Measurements from ENCODE around the gene KRT78.
"Not testable (repeated sequence)": the region's sequence is repeated elsewhere in the genome, so short reads cannot be mapped to it uniquely, and the experiment has no call there.

The KRT78 gene

DNA sequence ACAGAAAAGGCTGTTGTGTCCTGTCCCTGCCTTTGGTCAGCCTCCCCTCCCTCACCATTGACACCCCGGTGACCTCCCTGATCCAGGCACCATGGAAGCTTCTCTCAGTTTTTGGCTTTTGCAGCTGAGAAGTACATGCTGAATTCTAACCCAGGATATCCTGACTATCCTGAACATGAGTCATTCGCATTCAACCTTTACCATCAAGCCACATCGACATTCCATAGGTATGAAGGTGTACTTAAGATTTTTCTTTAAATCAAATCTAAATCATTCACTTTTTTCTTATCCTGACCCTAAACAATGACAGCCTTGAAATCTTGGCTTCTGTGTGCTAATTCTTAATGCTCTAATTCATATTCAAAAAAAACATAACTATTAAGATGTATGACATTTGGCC lies 8.7 kb upstream of the KRT78 start:
- TF ChIP-seq MYC (IDR thresholded peaks at IDR 0.05; ENCODE audit: low read depth, low read length) (no peak), POLR2A (IDR thresholded peaks at IDR 0.05; ENCODE audit: extremely low read depth, insufficient read length) (no peak)
- TF ChIP-seq, protein P1, sequence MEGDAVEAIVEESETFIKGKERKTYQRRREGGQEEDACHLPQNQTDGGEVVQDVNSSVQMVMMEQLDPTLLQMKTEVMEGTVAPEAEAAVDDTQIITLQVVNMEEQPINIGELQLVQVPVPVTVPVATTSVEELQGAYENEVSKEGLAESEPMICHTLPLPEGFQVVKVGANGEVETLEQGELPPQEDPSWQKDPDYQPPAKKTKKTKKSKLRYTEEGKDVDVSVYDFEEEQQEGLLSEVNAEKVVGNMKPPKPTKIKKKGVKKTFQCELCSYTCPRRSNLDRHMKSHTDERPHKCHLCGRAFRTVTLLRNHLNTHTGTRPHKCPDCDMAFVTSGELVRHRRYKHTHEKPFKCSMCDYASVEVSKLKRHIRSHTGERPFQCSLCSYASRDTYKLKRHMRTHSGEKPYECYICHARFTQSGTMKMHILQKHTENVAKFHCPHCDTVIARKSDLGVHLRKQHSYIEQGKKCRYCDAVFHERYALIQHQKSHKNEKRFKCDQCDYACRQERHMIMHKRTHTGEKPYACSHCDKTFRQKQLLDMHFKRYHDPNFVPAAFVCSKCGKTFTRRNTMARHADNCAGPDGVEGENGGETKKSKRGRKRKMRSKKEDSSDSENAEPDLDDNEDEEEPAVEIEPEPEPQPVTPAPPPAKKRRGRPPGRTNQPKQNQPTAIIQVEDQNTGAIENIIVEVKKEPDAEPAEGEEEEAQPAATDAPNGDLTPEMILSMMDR (IDR thresholded peaks at IDR 0.05; ENCODE audit: low read depth, low read length), result no peak
- TF ChIP-seq, protein P2, sequence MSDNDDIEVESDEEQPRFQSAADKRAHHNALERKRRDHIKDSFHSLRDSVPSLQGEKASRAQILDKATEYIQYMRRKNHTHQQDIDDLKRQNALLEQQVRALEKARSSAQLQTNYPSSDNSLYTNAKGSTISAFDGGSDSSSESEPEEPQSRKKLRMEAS (IDR thresholded peaks at IDR 0.05; ENCODE audit: low read depth, low read length), result no peak
- DNase-seq (ENCODE audit: low read depth), result no peak
- H3K4me3 ChIP-seq (ENCODE audit: low read depth, low read length), result no peak overlapping the region

DNA sequence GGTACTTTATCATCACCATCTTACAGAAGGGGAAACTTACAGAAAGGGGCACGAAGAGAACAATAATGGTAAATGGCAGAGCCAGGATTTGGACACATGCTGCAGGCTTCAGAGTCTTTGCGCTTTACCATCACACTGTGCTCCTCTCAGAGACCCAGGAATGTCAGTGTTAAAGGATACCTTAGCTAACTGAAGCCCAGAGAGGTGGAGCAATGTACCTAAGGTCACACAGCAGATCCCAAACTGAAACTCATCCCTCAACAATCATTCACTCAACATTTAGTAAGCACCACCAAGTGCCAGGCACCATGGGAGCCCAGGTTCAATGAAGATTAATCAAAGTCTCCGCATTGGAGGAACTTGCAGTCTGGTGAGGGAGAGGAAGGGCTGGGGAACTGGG lies 8.0 kb upstream of the KRT78 start:
- no peak for TF ChIP-seq POLR2A (IDR thresholded peaks at IDR 0.05; ENCODE audit: extremely low read depth, insufficient read length)
- TF ChIP-seq, protein P2 (IDR thresholded peaks at IDR 0.05; ENCODE audit: low read depth, low read length), result no peak
- TF ChIP-seq, protein P1 (IDR thresholded peaks at IDR 0.05; ENCODE audit: low read depth, low read length), result no peak
- TF ChIP-seq MYC (IDR thresholded peaks at IDR 0.05; ENCODE audit: low read depth, low read length), result no peak
- DNase-seq (ENCODE audit: low read depth), result no peak
- H3K4me3 ChIP-seq (ENCODE audit: low read depth, low read length), result no peak overlapping the region

DNA sequence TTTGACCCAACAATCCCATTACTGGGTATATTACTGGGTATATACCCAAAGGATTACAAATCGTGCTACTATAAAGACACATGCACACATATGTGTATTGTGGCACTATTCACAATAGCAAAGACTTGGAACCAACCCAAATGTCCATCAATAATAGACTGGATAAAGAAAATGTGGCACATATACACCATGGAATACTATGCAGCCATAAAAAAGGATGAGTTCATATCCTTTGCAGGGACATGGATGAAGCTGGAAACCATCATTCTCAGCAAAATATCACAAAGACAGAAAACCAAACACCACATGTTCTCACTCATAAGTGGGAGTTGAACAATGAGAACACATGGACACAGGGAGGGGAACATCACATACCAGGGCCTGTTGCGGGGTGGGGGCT lies 7.3 kb upstream of the KRT78 start:
- not testable (repeated sequence) for H3K4me3 ChIP-seq (ENCODE audit: low read depth, low read length); DNase-seq (ENCODE audit: low read depth)

DNA sequence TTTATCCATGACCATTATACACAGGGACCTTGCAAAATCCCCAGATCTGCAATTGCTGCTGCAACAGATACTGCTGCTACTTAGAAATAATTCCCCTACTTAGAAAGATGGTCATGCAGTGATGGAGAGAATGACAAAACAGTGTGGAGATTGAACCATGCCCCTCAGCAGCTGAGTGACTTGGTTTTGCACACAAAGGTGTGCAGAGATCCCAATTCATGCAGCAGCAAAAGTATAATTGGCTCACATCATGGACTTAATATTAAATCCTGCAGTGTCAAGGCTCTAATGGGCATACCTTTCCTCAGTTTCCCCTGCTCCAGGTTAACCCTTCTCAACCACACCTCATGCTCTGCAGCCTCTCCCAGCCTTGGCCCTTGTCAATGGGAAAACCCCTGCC lies 3.0 kb upstream of the KRT78 start:
- TF ChIP-seq, protein P2 (IDR thresholded peaks at IDR 0.05; ENCODE audit: low read depth, low read length), result no peak
- TF ChIP-seq, protein P1 (IDR thresholded peaks at IDR 0.05; ENCODE audit: low read depth, low read length), result no peak
- TF ChIP-seq MYC (IDR thresholded peaks at IDR 0.05; ENCODE audit: low read depth, low read length), result no peak
- no peak for TF ChIP-seq POLR2A (IDR thresholded peaks at IDR 0.05; ENCODE audit: extremely low read depth, insufficient read length)
- DNase-seq (ENCODE audit: low read depth), result no peak
- no peak overlapping the region for H3K4me3 ChIP-seq (ENCODE audit: low read depth, low read length)

DNA sequence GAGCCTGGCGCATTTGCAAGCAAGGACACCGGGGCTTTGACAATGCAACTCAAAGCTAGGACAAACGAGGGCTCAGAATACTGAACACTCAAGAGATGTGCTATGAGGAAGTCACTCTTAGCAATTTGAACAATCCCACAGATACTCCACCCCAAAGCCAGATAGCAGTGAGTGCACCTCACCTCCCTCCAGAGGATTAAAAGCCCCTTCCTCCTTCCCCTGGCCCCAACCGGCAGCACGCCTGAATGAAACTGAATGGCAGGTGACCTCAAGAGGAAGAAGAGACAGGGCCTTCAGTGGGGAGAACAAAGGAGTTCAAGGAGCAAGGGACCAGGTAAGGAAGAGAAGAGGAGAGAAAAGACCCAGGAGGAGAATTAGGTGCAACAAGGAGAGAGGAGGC lies 1.9 kb upstream of the KRT78 start:
- H3K4me3 ChIP-seq (ENCODE audit: low read depth, low read length), result no peak overlapping the region
- no peak for DNase-seq (ENCODE audit: low read depth)
- TF ChIP-seq, protein P1 (IDR thresholded peaks at IDR 0.05; ENCODE audit: low read depth, low read length), result no peak
- TF ChIP-seq POLR2A (IDR thresholded peaks at IDR 0.05; ENCODE audit: extremely low read depth, insufficient read length) (no peak), MYC (IDR thresholded peaks at IDR 0.05; ENCODE audit: low read depth, low read length) (no peak)
- TF ChIP-seq, protein P2 (IDR thresholded peaks at IDR 0.05; ENCODE audit: low read depth, low read length), result no peak

DNA sequence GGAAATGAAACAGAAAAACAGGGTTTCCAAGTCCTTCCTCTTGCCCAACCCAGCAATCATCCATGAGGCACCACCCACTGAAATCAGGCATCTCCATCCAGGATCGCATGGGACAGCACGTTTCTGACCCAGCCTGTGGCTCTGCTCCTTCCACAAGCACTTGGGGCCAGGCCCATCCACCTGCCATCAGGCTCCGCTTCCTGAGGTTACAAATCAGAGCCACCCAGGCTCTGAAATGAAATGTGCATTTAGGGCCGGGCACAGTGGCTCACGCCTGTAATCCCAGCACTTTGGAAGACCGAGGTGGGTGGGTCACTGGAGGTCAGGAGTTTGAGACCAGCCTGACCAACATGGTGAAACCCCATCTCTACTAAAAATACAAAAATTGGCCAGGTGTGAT lies 717 bp upstream of the KRT78 start:
- no peak overlapping the region for H3K4me3 ChIP-seq (ENCODE audit: low read depth, low read length)
- no peak for DNase-seq (ENCODE audit: low read depth)
- TF ChIP-seq, protein P2 (IDR thresholded peaks at IDR 0.05; ENCODE audit: low read depth, low read length), result no peak
- TF ChIP-seq, protein P1 (IDR thresholded peaks at IDR 0.05; ENCODE audit: low read depth, low read length), result no peak
- TF ChIP-seq MYC (IDR thresholded peaks at IDR 0.05; ENCODE audit: low read depth, low read length) (no peak), POLR2A (IDR thresholded peaks at IDR 0.05; ENCODE audit: extremely low read depth, insufficient read length) (no peak)

Data from NB4 (cell line).